Neural progenitor cell (in vitro differentiated cells): ENCODE measurements around the gene CREBBP. TPM values are rescaled to one million over a fixed set of nuclear protein-coding genes. Genes with fewer than 3 reads are reported as not detected.

Source experiments
- DNase-seq: peaks from one replicate; pipeline ENCODE4 v3.0.0-alpha.2; 2016; ENCODE audit warnings: low spot score
- H2AFZ ChIP-seq: fragments of 200-600 bp; sonication (generic); replicated peaks from 2 replicates; pipeline ENCODE4 v1.6.1; 2016; ENCODE audit warnings: antibody characterized with exemption
- H3F3A ChIP-seq: fragments of 200-600 bp; sonication (generic); 2 replicates; pipeline ENCODE4 v1.6.1; 2016; ENCODE audit warnings: antibody characterized with exemption, low read depth
- H3K27ac ChIP-seq: fragments of 200-600 bp; sonication (generic); 2 replicates; pipeline ENCODE4 v1.5.1; 2016; ENCODE audit warnings: mild to moderate bottlenecking
- H3K27me3 ChIP-seq: fragments of 200-600 bp; sonication (generic); 2 replicates; pipeline ENCODE4 v1.6.1; 2016; ENCODE audit warnings: mild to moderate bottlenecking, moderate library complexity
- H3K36me3 ChIP-seq: fragments of 200-600 bp; sonication (generic); 2 replicates; pipeline ENCODE4 v1.5.1; 2016
- H3K4me1 ChIP-seq: fragments of 200-600 bp; sonication (generic); 2 replicates; pipeline ENCODE4 v1.6.1; 2016; ENCODE audit warnings: mixed run types
- H3K4me2 ChIP-seq: fragments of 200-600 bp; sonication (generic); 2 replicates; pipeline ENCODE4 v1.6.1; 2016
- H3K4me3 ChIP-seq: fragments of 200-600 bp; sonication (generic); 2 replicates; pipeline ENCODE4 v1.5.1; 2016
- H3K79me2 ChIP-seq: fragments of 200-600 bp; sonication (generic); 2 replicates; pipeline ENCODE4 v1.6.1; 2016; ENCODE audit warnings: low read depth
- H3K9ac ChIP-seq: fragments of 200-600 bp; sonication (generic); 2 replicates; pipeline ENCODE4 v1.6.1; 2016
- H3K9me3 ChIP-seq: fragments of 200-600 bp; sonication (generic); 2 replicates; pipeline ENCODE4 v1.5.1; 2016; ENCODE audit warnings: low read depth
- H4K20me1 ChIP-seq: fragments of 200-600 bp; sonication (generic); 2 replicates; pipeline ENCODE4 v1.6.1; 2016; ENCODE audit warnings: low read depth
- H3K27ac Mint-ChIP-seq: 3 replicates; pipeline ENCODE4 v1.8.0; 2021; ENCODE audit warnings: mixed read lengths
- H3K27me3 Mint-ChIP-seq: 2 replicates; pipeline ENCODE4 v1.8.0; 2022; ENCODE audit warnings: low read depth, mild to moderate bottlenecking, inconsistent platforms, moderate library complexity, mixed read lengths; ENCODE audit not compliant: insufficient read depth
- H3K36me3 Mint-ChIP-seq: 3 replicates; pipeline ENCODE4 v1.8.0; 2021; ENCODE audit warnings: mixed read lengths
- H3K4me1 Mint-ChIP-seq: 3 replicates; pipeline ENCODE4 v1.8.0; 2021; ENCODE audit warnings: mixed read lengths
- H3K4me3 Mint-ChIP-seq: 3 replicates; pipeline ENCODE4 v1.8.0; 2021; ENCODE audit warnings: mild to moderate bottlenecking, moderate library complexity, mixed read lengths
- H3K9me3 Mint-ChIP-seq: 3 replicates; pipeline ENCODE4 v1.8.0; 2020; ENCODE audit warnings: mixed read lengths
- CTCF ChIP-seq: fragments of 200-600 bp; sonication (generic); IDR thresholded peaks from 2 replicates; pipeline ENCODE4 v1.5.1; 2017; ENCODE audit warnings: antibody characterized with exemption, mild to moderate bottlenecking
- EZH2 ChIP-seq: fragments of 200-600 bp; sonication (generic); IDR thresholded peaks from 2 replicates; pipeline ENCODE4 v1.6.1; 2017; ENCODE audit warnings: antibody characterized with exemption, mild to moderate bottlenecking, moderate library complexity
- EZH2phosphoT487 ChIP-seq: fragments of 200-600 bp; sonication (generic); IDR thresholded peaks from 2 replicates; pipeline ENCODE4 v1.6.1; 2017; ENCODE audit warnings: antibody characterized with exemption
- total RNA-seq: library from RNA; depleted of rRNA; stranded (reverse); fragments of >200 nt; gene quantifications from 2 replicates; pipeline ENCODE4 v1.2.3, GENCODE V29; 2015; ENCODE audit warnings: low replicate concordance

The CREBBP gene
- total RNA-seq, 1 donor from 2014 or later, result 60.6 TPM

DNA sequence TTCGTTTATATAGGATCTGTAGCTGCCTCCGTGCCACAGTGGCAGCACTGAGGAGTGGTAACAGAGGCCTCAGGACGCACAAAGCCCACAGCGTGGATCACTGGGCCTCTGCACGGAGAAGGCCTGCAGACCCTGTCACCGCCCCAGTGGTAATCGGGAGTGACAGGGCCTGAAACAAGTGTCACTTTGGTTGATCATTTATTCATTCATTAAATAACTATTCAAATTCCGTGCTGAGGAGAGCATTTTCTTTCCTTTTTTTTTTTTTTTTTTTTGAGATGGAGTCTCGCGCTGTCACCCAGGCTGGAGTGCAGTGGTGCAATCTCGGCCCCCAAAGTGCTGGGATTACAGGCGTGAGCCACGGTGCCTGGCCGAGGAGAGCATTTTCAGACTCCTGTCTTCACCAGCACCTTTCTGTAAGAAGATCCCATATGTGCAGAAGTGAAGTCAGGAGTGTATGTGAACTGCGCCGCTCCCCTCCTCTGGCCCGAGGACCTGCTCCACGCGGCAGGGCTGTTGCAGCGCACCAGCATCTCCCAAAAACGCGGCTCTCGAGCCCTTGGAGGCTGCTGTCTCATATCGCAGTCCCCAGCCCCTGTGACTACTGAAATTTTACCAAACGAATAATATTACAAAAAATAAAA, 118.3 kb downstream of the CREBBP start:
- TF ChIP-seq EZH2 (no peak), EZH2phosphoT487 (no peak)
- no peak for DNase-seq
- Histone ChIP-seq H3K27ac (no peak overlapping the region), H3K4me2 (no peak overlapping the region), H3K36me3 (peaks cover 12% of the 10 kb centered on the region), H3K9me3 (no peaks in the 10 kb centered on the region), H2AFZ (no peak overlapping the region), H3K4me1 (no peaks in the 10 kb centered on the region), H4K20me1 (peaks cover 10% of the 10 kb centered on the region), H3F3A (peaks cover 4% of the 10 kb centered on the region), H3K79me2 (peaks cover 15% of the 10 kb centered on the region), H3K27me3 (no peaks in the 10 kb centered on the region), H3K9ac (no peak overlapping the region), H3K4me3 (no peak overlapping the region)
- peaks cover 3% of the 10 kb centered on the region for H3K27me3 Mint-ChIP-seq
- no peaks in the 10 kb centered on the region for H3K4me1 Mint-ChIP-seq
- H3K27ac Mint-ChIP-seq, result no peak overlapping the region
- no peaks in the 10 kb centered on the region for H3K9me3 Mint-ChIP-seq
- H3K4me3 Mint-ChIP-seq, result no peak overlapping the region
- peaks cover 18% of the 10 kb centered on the region for H3K36me3 Mint-ChIP-seq

DNA sequence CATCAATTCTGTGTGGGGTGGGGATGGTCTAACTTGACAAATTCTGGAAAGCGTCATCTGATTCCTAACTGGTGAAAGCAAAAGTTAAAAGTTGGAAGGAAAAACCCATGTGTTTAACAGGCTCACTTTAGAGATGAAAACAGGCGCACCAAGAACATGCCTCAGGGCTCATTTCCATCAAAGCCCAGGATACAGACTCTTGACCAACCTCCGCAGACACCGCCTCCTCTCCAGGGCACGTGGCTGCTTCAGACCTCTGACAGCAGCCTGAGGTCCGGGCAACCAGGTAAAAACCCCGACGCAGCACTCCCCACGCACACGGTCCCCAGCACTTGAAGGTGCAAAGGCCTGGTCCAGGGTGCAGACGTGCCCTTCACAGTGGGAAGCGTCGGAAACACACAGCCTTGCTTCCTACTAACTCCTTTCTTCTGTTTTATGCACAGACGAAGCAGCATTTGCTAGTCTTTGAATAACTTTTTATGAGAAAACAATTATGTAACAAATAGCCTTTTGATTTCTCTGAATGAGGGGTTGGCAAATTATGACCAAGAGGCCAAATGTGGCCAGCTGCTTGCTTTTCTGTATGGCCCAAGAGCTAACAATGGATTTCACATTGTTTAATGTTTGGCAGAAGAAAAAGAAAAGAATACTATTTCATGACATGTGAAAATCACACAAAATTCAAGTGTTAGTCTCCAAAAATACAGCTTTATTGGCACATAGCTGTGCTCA, 119.0 kb downstream of the CREBBP start:
- Histone ChIP-seq H2AFZ (no peak overlapping the region), H3K79me2 (peaks cover 15% of the 10 kb centered on the region), H3K4me3 (no peak overlapping the region), H4K20me1 (peaks cover 6% of the 10 kb centered on the region), H3K4me1 (no peaks in the 10 kb centered on the region), H3K27ac (no peak overlapping the region), H3K4me2 (no peak overlapping the region), H3K9ac (no peak overlapping the region), H3F3A (peaks cover 4% of the 10 kb centered on the region), H3K27me3 (no peaks in the 10 kb centered on the region), H3K9me3 (no peaks in the 10 kb centered on the region), H3K36me3 (peaks cover 12% of the 10 kb centered on the region)
- Mint-ChIP-seq H3K4me3 (no peak overlapping the region), H3K27ac (no peak overlapping the region), H3K27me3 (no peaks in the 10 kb centered on the region), H3K4me1 (no peaks in the 10 kb centered on the region), H3K36me3 (peaks cover 16% of the 10 kb centered on the region), H3K9me3 (no peaks in the 10 kb centered on the region)
- TF ChIP-seq EZH2phosphoT487, result no peak
- no peak for TF ChIP-seq EZH2
- no peak for TF ChIP-seq CTCF
- no peak for DNase-seq

DNA sequence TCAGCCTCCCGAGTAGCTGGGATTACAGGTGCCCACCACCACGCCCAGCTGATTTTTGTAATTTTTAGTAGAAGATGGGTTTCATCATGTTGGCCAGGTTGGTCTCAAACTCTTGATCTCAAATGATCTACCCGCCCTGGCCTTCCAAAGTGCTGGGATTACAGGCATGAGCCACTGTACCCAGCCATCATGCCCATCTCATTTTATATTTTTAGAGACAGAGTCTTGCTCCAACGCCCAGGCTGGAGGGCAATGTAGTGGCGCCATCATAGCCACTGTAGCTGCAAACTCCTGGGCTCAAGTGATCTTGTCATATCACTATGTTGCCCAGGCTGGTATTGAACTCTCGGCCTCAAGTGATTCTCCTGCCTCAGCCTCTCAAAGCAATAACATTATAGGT, 120.0 kb downstream of the CREBBP start:
- H3K9me3 Mint-ChIP-seq, result no peaks in the 10 kb centered on the region
- H3K36me3 ChIP-seq, result peaks cover 9% of the 10 kb centered on the region

More for the DNA sequence above, 120.0 kb downstream of the CREBBP start:
- H3K4me1 Mint-ChIP-seq, result no peaks in the 10 kb centered on the region
- no peak overlapping the region for H3K4me3 Mint-ChIP-seq
- no peak overlapping the region for H3K27ac Mint-ChIP-seq
- Histone ChIP-seq H2AFZ (no peak overlapping the region), H3F3A (peaks cover 4% of the 10 kb centered on the region), H3K27ac (no peak overlapping the region), H3K27me3 (no peaks in the 10 kb centered on the region), H3K4me1 (no peaks in the 10 kb centered on the region), H4K20me1 (peaks cover 6% of the 10 kb centered on the region), H3K9ac (no peak overlapping the region), H3K4me3 (no peak overlapping the region), H3K79me2 (peaks cover 15% of the 10 kb centered on the region), H3K9me3 (no peaks in the 10 kb centered on the region), H3K4me2 (no peak overlapping the region)
- peaks cover 19% of the 10 kb centered on the region for H3K36me3 Mint-ChIP-seq
- DNase-seq, result no peak
- no peaks in the 10 kb centered on the region for H3K27me3 Mint-ChIP-seq
- no peak for TF ChIP-seq EZH2
- TF ChIP-seq EZH2phosphoT487, result no peak
- TF ChIP-seq CTCF, result no peak
